ENCODE data around the gene NIN. TPM values are rescaled to one million over a fixed set of nuclear protein-coding genes. Genes with fewer than 3 reads are reported as not detected.

The NIN gene
- total RNA-seq, 2 donors from 2014 or later, result 62.2 to 71.6 TPM

GRCh38 chr14:50859296-50859624 is 28.3 kb upstream of the NIN start:
- H3K4me1 Mint-ChIP-seq, result peaks cover 4% of the 10 kb centered on the region
- no peaks in the 10 kb centered on the region for H3K9me3 ChIP-seq (ENCODE audit: control insufficient read depth, low read length, poor library complexity, severe bottlenecking)
- H3K4me3 Mint-ChIP-seq, result peak overlapping the region; percentile 93
- DNase-seq (no peak), ATAC-seq (no peak)
- H3K36me3 Mint-ChIP-seq (ENCODE audit: low read depth), result no peaks in the 10 kb centered on the region
- no peaks in the 10 kb centered on the region for H3K27me3 Mint-ChIP-seq
- peak overlapping the region; percentile 85 for H3K27ac Mint-ChIP-seq

- no peak overlapping the region for H3K4me3 Mint-ChIP-seq
- peaks cover 4% of the 10 kb centered on the region for H3K4me1 Mint-ChIP-seq
- no peaks in the 10 kb centered on the region for H3K27me3 Mint-ChIP-seq
- DNase-seq, result no peak
- no peaks in the 10 kb centered on the region for H3K9me3 ChIP-seq (ENCODE audit: control insufficient read depth, low read length, poor library complexity, severe bottlenecking)
- peaks cover 2% of the 10 kb centered on the region for H3K36me3 Mint-ChIP-seq (ENCODE audit: low read depth)
- no peak for ATAC-seq
- no peak overlapping the region for H3K27ac Mint-ChIP-seq
These were observed 25.7 kb upstream of the NIN start for GRCh38 chr14:50856660-50857059.

- DNase-seq (no peak), ATAC-seq (no peak)
- peaks cover 4% of the 10 kb centered on the region for H3K4me1 Mint-ChIP-seq
- H3K36me3 Mint-ChIP-seq (ENCODE audit: low read depth), result peaks cover 2% of the 10 kb centered on the region
- H3K27ac Mint-ChIP-seq, result no peak overlapping the region
- no peak overlapping the region for H3K4me3 Mint-ChIP-seq
- H3K27me3 Mint-ChIP-seq, result no peaks in the 10 kb centered on the region
- H3K9me3 ChIP-seq (ENCODE audit: control insufficient read depth, low read length, poor library complexity, severe bottlenecking), result no peaks in the 10 kb centered on the region
These were observed 24.6 kb upstream of the NIN start for GRCh38 chr14:50855558-50855957.

- Mint-ChIP-seq H3K27ac (no peak overlapping the region), H3K4me1 (no peaks in the 10 kb centered on the region), H3K27me3 (no peaks in the 10 kb centered on the region), H3K4me3 (no peak overlapping the region), H3K36me3 (ENCODE audit: low read depth) (peaks cover 2% of the 10 kb centered on the region)
- ATAC-seq (no peak), DNase-seq (no peak)
- no peaks in the 10 kb centered on the region for H3K9me3 ChIP-seq (ENCODE audit: control insufficient read depth, low read length, poor library complexity, severe bottlenecking)
These were observed 23.6 kb upstream of the NIN start for GRCh38 chr14:50854521-50854920.

GRCh38 chr14:50853891-50854290 is 22.9 kb upstream of the NIN start:
- Mint-ChIP-seq H3K27ac (no peak overlapping the region), H3K36me3 (ENCODE audit: low read depth) (peaks cover 2% of the 10 kb centered on the region), H3K4me1 (no peaks in the 10 kb centered on the region), H3K4me3 (no peak overlapping the region), H3K27me3 (peaks cover 3% of the 10 kb centered on the region)
- H3K9me3 ChIP-seq (ENCODE audit: control insufficient read depth, low read length, poor library complexity, severe bottlenecking), result no peaks in the 10 kb centered on the region
- no peak for DNase-seq
- no peak for ATAC-seq

- ATAC-seq (no peak), DNase-seq (no peak)
- peaks cover 22% of the 10 kb centered on the region for H3K27me3 Mint-ChIP-seq
- H3K36me3 Mint-ChIP-seq (ENCODE audit: low read depth), result peaks cover 3% of the 10 kb centered on the region
- H3K9me3 ChIP-seq (ENCODE audit: control insufficient read depth, low read length, poor library complexity, severe bottlenecking), result no peaks in the 10 kb centered on the region
- H3K4me1 Mint-ChIP-seq, result peaks cover 4% of the 10 kb centered on the region
- no peak overlapping the region for H3K27ac Mint-ChIP-seq
- no peak overlapping the region for H3K4me3 Mint-ChIP-seq
These were observed 15.4 kb upstream of the NIN start for GRCh38 chr14:50846226-50846880.

GRCh38 chr14:50845166-50845565 is 14.2 kb upstream of the NIN start:
- H3K36me3 Mint-ChIP-seq (ENCODE audit: low read depth), result peaks cover 3% of the 10 kb centered on the region
- H3K27ac Mint-ChIP-seq, result no peak overlapping the region
- H3K27me3 Mint-ChIP-seq, result peaks cover 22% of the 10 kb centered on the region
- ATAC-seq, result no peak
- peaks cover 4% of the 10 kb centered on the region for H3K4me1 Mint-ChIP-seq
- no peak overlapping the region for H3K4me3 Mint-ChIP-seq
- no peak for DNase-seq
- H3K9me3 ChIP-seq (ENCODE audit: control insufficient read depth, low read length, poor library complexity, severe bottlenecking), result no peaks in the 10 kb centered on the region

GRCh38 chr14:50844391-50844790 is 13.4 kb upstream of the NIN start:
- Mint-ChIP-seq H3K4me3 (no peak overlapping the region), H3K36me3 (ENCODE audit: low read depth) (peaks cover 3% of the 10 kb centered on the region), H3K27ac (no peak overlapping the region), H3K27me3 (peaks cover 22% of the 10 kb centered on the region), H3K4me1 (peaks cover 4% of the 10 kb centered on the region)
- no peaks in the 10 kb centered on the region for H3K9me3 ChIP-seq (ENCODE audit: control insufficient read depth, low read length, poor library complexity, severe bottlenecking)
- ATAC-seq (no peak), DNase-seq (no peak)

GRCh38 chr14:50839691-50840090 is 8.7 kb upstream of the NIN start:
- Mint-ChIP-seq H3K27ac (no peak overlapping the region), H3K36me3 (ENCODE audit: low read depth) (peaks cover 2% of the 10 kb centered on the region), H3K4me1 (peaks cover 16% of the 10 kb centered on the region), H3K27me3 (peaks cover 7% of the 10 kb centered on the region), H3K4me3 (no peak overlapping the region)
- no peak for ATAC-seq
- no peak for DNase-seq
- no peaks in the 10 kb centered on the region for H3K9me3 ChIP-seq (ENCODE audit: control insufficient read depth, low read length, poor library complexity, severe bottlenecking)

GRCh38 chr14:50839048-50839447 is 8.1 kb upstream of the NIN start:
- Mint-ChIP-seq H3K27ac (no peak overlapping the region), H3K36me3 (ENCODE audit: low read depth) (peaks cover 2% of the 10 kb centered on the region), H3K4me1 (peaks cover 21% of the 10 kb centered on the region), H3K4me3 (no peak overlapping the region), H3K27me3 (peaks cover 7% of the 10 kb centered on the region)
- H3K9me3 ChIP-seq (ENCODE audit: control insufficient read depth, low read length, poor library complexity, severe bottlenecking), result no peaks in the 10 kb centered on the region
- ATAC-seq (no peak), DNase-seq (no peak)

GRCh38 chr14:50837850-50838470 is 7.0 kb upstream of the NIN start:
- peaks cover 16% of the 10 kb centered on the region for H3K4me1 Mint-ChIP-seq
- no peaks in the 10 kb centered on the region for H3K9me3 ChIP-seq (ENCODE audit: control insufficient read depth, low read length, poor library complexity, severe bottlenecking)
- DNase-seq (no peak), ATAC-seq (no peak)
- H3K4me3 Mint-ChIP-seq, result no peak overlapping the region
- no peaks in the 10 kb centered on the region for H3K27me3 Mint-ChIP-seq
- peaks cover 2% of the 10 kb centered on the region for H3K36me3 Mint-ChIP-seq (ENCODE audit: low read depth)
- no peak overlapping the region for H3K27ac Mint-ChIP-seq

GRCh38 chr14:50837271-50837670 is 6.3 kb upstream of the NIN start:
- Mint-ChIP-seq H3K4me3 (no peak overlapping the region), H3K4me1 (peaks cover 22% of the 10 kb centered on the region), H3K36me3 (ENCODE audit: low read depth) (peaks cover 2% of the 10 kb centered on the region), H3K27me3 (no peaks in the 10 kb centered on the region), H3K27ac (peak overlapping the region; percentile 57)
- no peak for ATAC-seq
- H3K9me3 ChIP-seq (ENCODE audit: control insufficient read depth, low read length, poor library complexity, severe bottlenecking), result no peaks in the 10 kb centered on the region
- no peak for DNase-seq

GRCh38 chr14:50836515-50836914 is 5.6 kb upstream of the NIN start:
- ATAC-seq (no peak), DNase-seq (no peak)
- Mint-ChIP-seq H3K27ac (peak overlapping the region; percentile 57), H3K36me3 (ENCODE audit: low read depth) (peaks cover 2% of the 10 kb centered on the region), H3K4me1 (peaks cover 27% of the 10 kb centered on the region), H3K4me3 (no peak overlapping the region), H3K27me3 (no peaks in the 10 kb centered on the region)
- H3K9me3 ChIP-seq (ENCODE audit: control insufficient read depth, low read length, poor library complexity, severe bottlenecking), result no peaks in the 10 kb centered on the region

- H3K4me1 Mint-ChIP-seq, result peaks cover 30% of the 10 kb centered on the region
- peaks cover 4% of the 10 kb centered on the region for H3K36me3 Mint-ChIP-seq (ENCODE audit: low read depth)
These were observed 4.3 kb upstream of the NIN start for GRCh38 chr14:50835280-50835679.

More at GRCh38 chr14:50835280-50835679, 4.3 kb upstream of the NIN start:
- no peak overlapping the region for H3K27ac Mint-ChIP-seq
- DNase-seq, result no peak
- ATAC-seq, result no peak
- no peaks in the 10 kb centered on the region for H3K27me3 Mint-ChIP-seq
- peak overlapping the region; percentile 47 for H3K4me3 Mint-ChIP-seq
- no peaks in the 10 kb centered on the region for H3K9me3 ChIP-seq (ENCODE audit: control insufficient read depth, low read length, poor library complexity, severe bottlenecking)

Data from T-helper 17 cell (primary cell).